ENCODE data around the gene ADNP. TPM values are rescaled to one million over a fixed set of nuclear protein-coding genes. Genes with fewer than 3 reads are reported as not detected.

ADNP gene
- total and polyA plus RNA-seq, 2 of the 13 experiments (the other 11 are each of a cell fraction or from before 2014, with no cell fraction given) = 21.0 to 21.5 TPM

DNA sequence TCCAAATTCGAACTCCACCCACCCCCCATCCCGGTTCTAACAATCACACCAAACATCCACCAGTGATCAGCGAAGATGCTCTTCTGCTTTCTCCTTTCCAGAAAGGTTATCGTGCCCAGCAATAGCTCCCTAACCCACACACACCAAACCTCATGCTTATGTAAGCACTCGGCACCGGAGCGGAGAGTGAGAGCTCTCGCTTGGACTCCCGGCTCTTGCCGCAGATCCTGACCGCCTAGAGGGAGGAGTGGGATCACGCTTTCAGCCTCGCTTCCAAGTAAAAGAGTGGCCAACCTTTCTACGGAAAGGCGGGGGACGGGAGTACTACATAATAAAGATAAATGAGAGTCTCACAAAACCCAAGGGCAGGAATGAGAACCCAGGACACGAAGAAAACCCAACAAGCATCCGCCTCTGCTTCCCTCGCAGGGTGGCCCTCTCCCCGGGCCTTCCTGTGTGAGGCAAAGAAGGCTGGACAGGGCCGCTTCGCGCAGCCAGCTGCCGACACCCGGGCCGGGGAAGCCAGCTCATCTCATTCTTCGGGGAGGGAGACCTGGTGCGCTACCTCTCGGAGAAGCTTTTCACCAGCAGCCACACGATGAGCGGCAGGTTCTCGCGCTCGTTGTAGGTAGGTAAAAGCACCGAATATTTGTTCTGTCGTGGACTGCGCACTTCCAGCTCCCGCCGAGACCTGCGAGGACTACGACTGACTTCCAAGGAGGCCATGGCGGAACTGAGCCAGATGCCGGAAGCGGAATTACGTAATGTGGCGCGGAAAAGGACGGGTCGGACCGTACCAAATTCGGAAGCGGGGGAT lies 26.8 kb upstream of the ADNP start, which contains the start of gene DPM1 (continued):
- TF ChIP-seq ARID2 (CRISPR knock-in tag; IDR thresholded peaks at IDR 0.05; ENCODE audit: borderline replicate concordance) (no peak; the same call in 1 of the 2 replicates), SSRP1 (CRISPR knock-in tag; IDR thresholded peaks at IDR 0.05) (no peak), E2F2 (CRISPR knock-in tag; IDR thresholded peaks at IDR 0.05; ENCODE audit: borderline replicate concordance) (0 out of 2 replicates have a peak, but pooled peaks have one; percentile 1), ZNF136 (CRISPR knock-in tag; IDR thresholded peaks at IDR 0.05; ENCODE audit: low read depth) (no peak), KAT8 (CRISPR knock-in tag; IDR thresholded peaks at IDR 0.05) (no peak), MATR3 (CRISPR knock-in tag; IDR thresholded peaks at IDR 0.05) (no peak), ZNF644 (CRISPR knock-in tag; IDR thresholded peaks at IDR 0.05; ENCODE audit: low read depth) (no peak), ZFP82 (CRISPR knock-in tag; IDR thresholded peaks at IDR 0.05; ENCODE audit: borderline replicate concordance) (no peak), KDM5A (IDR thresholded peaks at IDR 0.05; ENCODE audit: borderline replicate concordance, low read length) (peak; percentile 98; the same call in 1 of the 2 replicates), TP53 (CRISPR knock-in tag; conservative IDR thresholded peaks at IDR 0.05) (peak; percentile 74; the same call in 1 of the 2 replicates), ZNF75D (CRISPR knock-in tag; IDR thresholded peaks at IDR 0.05; ENCODE audit: borderline replicate concordance) (no peak), SMARCC2 (IDR thresholded peaks at IDR 0.05) (no peak)
- TF ChIP-seq, protein P1, sequence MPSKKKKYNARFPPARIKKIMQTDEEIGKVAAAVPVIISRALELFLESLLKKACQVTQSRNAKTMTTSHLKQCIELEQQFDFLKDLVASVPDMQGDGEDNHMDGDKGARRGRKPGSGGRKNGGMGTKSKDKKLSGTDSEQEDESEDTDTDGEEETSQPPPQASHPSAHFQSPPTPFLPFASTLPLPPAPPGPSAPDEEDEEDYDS (CRISPR knock-in tag; IDR thresholded peaks at IDR 0.05) = peak; percentile 97
- TF ChIP-seq, protein P2, sequence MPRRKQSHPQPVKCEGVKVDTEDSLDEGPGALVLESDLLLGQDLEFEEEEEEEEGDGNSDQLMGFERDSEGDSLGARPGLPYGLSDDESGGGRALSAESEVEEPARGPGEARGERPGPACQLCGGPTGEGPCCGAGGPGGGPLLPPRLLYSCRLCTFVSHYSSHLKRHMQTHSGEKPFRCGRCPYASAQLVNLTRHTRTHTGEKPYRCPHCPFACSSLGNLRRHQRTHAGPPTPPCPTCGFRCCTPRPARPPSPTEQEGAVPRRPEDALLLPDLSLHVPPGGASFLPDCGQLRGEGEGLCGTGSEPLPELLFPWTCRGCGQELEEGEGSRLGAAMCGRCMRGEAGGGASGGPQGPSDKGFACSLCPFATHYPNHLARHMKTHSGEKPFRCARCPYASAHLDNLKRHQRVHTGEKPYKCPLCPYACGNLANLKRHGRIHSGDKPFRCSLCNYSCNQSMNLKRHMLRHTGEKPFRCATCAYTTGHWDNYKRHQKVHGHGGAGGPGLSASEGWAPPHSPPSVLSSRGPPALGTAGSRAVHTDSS (CRISPR knock-in tag; conservative IDR thresholded peaks at IDR 0.05) = no peak; the same call in 1 of the 2 replicates
- TF ChIP-seq, protein P3, sequence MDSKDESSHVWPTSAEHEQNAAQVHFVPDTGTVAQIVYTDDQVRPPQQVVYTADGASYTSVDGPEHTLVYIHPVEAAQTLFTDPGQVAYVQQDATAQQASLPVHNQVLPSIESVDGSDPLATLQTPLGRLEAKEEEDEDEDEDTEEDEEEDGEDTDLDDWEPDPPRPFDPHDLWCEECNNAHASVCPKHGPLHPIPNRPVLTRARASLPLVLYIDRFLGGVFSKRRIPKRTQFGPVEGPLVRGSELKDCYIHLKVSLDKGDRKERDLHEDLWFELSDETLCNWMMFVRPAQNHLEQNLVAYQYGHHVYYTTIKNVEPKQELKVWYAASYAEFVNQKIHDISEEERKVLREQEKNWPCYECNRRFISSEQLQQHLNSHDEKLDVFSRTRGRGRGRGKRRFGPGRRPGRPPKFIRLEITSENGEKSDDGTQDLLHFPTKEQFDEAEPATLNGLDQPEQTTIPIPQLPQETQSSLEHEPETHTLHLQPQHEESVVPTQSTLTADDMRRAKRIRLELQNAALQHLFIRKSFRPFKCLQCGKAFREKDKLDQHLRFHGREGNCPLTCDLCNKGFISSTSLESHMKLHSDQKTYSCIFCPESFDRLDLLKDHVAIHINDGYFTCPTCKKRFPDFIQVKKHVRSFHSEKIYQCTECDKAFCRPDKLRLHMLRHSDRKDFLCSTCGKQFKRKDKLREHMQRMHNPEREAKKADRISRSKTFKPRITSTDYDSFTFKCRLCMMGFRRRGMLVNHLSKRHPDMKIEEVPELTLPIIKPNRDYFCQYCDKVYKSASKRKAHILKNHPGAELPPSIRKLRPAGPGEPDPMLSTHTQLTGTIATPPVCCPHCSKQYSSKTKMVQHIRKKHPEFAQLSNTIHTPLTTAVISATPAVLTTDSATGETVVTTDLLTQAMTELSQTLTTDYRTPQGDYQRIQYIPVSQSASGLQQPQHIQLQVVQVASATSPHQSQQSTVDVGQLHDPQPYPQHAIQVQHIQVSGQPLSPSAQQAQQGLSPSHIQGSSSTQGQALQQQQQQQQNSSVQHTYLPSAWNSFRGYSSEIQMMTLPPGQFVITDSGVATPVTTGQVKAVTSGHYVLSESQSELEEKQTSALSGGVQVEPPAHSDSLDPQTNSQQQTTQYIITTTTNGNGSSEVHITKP (CRISPR knock-in tag; IDR thresholded peaks at IDR 0.05; ENCODE audit: low read depth) = no peak
- TF ChIP-seq, protein P4, sequence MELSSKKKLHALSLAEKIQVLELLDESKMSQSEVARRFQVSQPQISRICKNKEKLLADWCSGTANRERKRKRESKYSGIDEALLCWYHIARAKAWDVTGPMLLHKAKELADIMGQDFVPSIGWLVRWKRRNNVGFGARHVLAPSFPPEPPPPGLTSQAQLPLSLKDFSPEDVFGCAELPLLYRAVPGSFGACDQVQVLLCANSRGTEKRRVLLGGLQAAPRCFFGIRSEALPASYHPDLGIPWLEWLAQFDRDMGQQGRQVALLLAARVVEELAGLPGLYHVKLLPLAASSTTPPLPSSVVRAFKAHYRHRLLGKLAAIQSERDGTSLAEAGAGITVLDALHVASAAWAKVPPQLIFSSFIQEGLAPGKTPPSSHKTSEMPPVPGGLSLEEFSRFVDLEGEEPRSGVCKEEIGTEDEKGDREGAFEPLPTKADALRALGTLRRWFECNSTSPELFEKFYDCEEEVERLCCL (CRISPR knock-in tag; IDR thresholded peaks at IDR 0.05; ENCODE audit: borderline replicate concordance) = peak; percentile 96
- TF ChIP-seq, protein P5, sequence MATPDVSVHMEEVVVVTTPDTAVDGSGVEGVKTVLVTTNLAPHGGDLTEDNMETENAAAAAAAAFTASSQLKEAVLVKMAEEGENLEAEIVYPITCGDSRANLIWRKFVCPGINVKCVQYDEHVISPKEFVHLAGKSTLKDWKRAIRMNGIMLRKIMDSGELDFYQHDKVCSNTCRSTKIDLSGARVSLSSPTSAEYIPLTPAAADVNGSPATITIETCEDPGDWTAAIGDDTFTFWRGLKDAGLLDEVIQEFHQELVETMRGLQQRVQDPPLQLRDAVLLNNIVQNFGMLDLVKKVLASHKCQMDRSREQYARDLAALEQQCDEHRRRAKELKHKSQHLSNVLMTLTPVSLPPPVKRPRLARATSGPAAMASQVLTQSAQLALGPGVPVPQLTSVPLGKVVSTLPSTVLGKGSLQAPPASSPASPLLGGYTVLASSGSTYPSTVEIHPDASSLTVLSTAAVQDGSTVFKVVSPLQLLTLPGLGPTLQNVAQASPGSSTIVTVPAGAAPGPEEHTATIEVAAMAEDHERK (CRISPR knock-in tag; IDR thresholded peaks at IDR 0.05; ENCODE audit: low read depth) = no peak

Data from HepG2 (cell line).